ENCODE results near the gene IFT80. TPM values are rescaled to one million over a fixed set of nuclear protein-coding genes. Genes with fewer than 3 reads are reported as not detected.

Gene IFT80
- total RNA-seq, 6 experiments from 2014 or later: 6.7 to 13.7 (median 8.5) TPM

DNA sequence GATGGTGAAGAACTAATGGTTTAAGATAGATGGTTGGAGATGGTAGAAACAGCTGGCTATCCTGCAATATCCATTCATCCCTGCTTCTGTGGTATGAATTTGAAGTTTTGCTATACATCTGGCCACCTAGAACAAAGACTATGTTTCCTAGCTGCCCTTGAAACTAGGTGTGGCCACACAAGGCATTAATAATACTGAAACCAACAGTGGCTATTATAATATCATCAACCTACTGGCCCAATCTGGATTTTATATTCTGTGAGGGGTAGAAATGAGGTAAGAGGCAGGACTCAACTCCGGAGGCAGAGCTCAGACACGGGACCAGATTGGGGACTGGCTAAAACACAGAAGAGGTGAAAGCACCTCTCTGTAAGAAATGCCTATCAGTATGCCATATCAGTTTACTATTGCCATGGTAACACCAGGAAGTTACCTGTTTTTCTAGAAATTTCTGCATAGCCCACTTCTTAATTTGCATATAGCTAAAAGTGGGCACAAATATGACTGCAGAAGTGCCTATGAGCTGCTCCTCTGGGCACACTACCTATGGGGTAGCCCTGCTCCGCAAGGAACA lies 8.4 kb downstream of the IFT80 start:
- no peak overlapping the region for H3K27ac ChIP-seq
- 93% methylated on average over 3 of the region's 3 CpGs for WGBS (ENCODE audit: insufficient coverage, low coverage, low lambda C conversion rate, missing lambda C conversion rate)
- no peaks in the 10 kb centered on the region for H3K36me3 ChIP-seq
- intact Hi-C loops (cut with DNase I): no loop called here
- H3K4me1 ChIP-seq: no peaks in the 10 kb centered on the region
- H3K27me3 ChIP-seq: no peaks in the 10 kb centered on the region
- no peak for ATAC-seq
- no peaks in the 10 kb centered on the region for H3K9me3 ChIP-seq
- no peak for TF ChIP-seq POLR2A (IDR thresholded peaks at IDR 0.05)
- TF ChIP-seq, protein P1, sequence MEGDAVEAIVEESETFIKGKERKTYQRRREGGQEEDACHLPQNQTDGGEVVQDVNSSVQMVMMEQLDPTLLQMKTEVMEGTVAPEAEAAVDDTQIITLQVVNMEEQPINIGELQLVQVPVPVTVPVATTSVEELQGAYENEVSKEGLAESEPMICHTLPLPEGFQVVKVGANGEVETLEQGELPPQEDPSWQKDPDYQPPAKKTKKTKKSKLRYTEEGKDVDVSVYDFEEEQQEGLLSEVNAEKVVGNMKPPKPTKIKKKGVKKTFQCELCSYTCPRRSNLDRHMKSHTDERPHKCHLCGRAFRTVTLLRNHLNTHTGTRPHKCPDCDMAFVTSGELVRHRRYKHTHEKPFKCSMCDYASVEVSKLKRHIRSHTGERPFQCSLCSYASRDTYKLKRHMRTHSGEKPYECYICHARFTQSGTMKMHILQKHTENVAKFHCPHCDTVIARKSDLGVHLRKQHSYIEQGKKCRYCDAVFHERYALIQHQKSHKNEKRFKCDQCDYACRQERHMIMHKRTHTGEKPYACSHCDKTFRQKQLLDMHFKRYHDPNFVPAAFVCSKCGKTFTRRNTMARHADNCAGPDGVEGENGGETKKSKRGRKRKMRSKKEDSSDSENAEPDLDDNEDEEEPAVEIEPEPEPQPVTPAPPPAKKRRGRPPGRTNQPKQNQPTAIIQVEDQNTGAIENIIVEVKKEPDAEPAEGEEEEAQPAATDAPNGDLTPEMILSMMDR (IDR thresholded peaks at IDR 0.05): no peak
- H3K4me3 ChIP-seq: no peak overlapping the region
- no peak for DNase-seq

DNA sequence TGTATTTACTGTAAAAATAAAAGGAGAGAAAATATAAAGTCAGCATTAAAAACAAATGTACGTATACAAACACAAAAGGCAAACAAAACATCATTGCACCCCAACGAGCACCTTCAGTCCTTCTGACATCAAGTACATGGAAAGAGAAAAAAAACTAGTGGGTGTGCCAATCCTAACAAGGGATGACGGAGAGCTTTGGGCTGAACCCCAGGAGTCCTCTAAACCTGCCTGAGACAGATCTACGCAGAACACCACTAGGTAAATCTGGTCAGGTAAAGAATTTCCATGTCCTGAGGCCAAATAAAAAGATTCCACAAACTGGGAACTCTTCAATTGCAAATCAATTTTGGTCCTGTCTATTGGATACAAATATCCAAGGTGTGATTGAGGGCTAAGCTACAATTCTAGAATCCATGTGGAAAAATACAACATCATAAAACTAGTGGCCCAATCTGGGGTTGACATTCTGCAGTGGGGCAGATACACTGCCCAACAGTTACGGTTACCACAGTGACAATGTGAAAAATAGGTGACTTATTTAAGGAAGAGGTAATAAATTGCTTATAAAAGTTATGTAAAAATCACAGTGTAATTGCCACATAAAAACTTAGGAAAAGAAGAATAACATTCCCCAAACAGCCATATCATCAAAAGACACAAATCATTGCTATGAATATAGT lies 14.2 kb downstream of the IFT80 start:
- no peak for DNase-seq
- TF ChIP-seq, protein P1 (IDR thresholded peaks at IDR 0.05): no peak
- no peak for TF ChIP-seq POLR2A (IDR thresholded peaks at IDR 0.05)
- H3K9me3 ChIP-seq: no peaks in the 10 kb centered on the region
- H3K4me1 ChIP-seq: peaks cover 0 to 7% (median 0%) of the 10 kb centered on the region in 4 donors
- H3K4me3 ChIP-seq: no peak overlapping the region
- ATAC-seq: no peak
- no peak overlapping the region for H3K27ac ChIP-seq
- H3K36me3 ChIP-seq: no peaks in the 10 kb centered on the region
- intact Hi-C loops (cut with DNase I): no loop called here
- no peaks in the 10 kb centered on the region for H3K27me3 ChIP-seq
- 91% methylated on average over 5 of the region's 5 CpGs for WGBS (ENCODE audit: insufficient coverage, low coverage, low lambda C conversion rate, missing lambda C conversion rate)

DNA sequence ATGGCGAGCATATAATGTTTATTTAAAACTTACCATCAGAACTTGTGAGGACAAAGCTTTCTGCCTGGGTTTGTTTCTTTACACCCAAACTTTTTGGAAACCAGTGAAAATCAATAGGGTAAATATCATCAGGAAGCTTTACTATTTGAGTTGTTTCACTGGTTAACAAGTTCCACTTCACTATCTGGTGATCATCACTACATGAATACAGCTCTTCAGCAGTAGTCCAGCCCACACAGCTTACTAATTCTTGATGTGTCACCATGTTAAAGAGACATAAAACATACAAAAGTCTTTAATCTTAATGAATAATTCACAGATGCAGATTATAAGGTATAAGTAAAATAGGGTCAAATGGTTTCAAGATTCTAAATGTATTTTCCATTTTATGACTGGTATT lies 17.6 kb downstream of the IFT80 start:
- ATAC-seq (peak in 2 of 4 donors; percentile 72 to 95), DNase-seq (no peak)
- Histone ChIP-seq H3K4me1 (peaks cover 0 to 7% (median 0%) of the 10 kb centered on the region in 4 donors), H3K9me3 (no peaks in the 10 kb centered on the region), H3K4me3 (no peak overlapping the region), H3K27ac (no peak overlapping the region), H3K27me3 (no peaks in the 10 kb centered on the region), H3K36me3 (no peaks in the 10 kb centered on the region)
- 45% methylated on average over 1 of the region's 1 CpG for WGBS (ENCODE audit: insufficient coverage, low coverage, low lambda C conversion rate, missing lambda C conversion rate)
- TF ChIP-seq, protein P1 (IDR thresholded peaks at IDR 0.05): no peak
- no peak for TF ChIP-seq POLR2A (IDR thresholded peaks at IDR 0.05)
- intact Hi-C loops (cut with DNase I): no loop called here

DNA sequence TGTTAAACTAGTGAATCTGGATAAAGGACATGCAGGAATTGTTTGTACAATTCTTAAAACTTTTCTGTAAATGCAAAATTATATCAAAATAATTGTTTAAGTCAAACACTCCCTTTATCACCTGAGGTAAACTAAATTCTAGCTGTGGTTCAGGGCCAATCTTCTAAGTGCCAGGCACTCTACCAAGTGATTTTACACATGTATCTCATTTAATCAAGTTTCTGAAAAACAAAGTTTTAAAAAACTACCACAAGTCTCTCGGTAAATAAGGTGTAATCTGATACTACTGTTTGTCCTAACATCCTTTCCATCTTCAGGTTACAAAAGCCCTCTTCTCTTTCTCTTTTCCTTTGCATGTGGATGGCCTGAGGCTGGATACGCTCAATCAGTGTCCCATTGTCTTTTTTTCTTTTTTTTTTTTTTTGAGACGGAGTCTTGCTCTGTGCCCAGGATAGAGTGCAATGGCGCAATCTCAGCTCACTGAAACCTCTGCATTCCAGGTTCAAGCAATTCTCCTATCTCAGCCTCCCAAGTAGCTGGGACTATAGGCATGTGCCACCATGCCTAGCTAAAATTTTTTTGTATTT lies 19.3 kb downstream of the IFT80 start:
- Histone ChIP-seq H3K27ac (no peak overlapping the region), H3K9me3 (no peaks in the 10 kb centered on the region), H3K27me3 (no peaks in the 10 kb centered on the region), H3K4me1 (peaks cover 0 to 12% (median 4%) of the 10 kb centered on the region in 4 donors), H3K36me3 (no peaks in the 10 kb centered on the region), H3K4me3 (no peak overlapping the region)
- intact Hi-C loops (cut with DNase I): no loop called here
- 94% methylated on average over 4 of the region's 4 CpGs for WGBS (ENCODE audit: insufficient coverage, low coverage, low lambda C conversion rate, missing lambda C conversion rate)
- DNase-seq (no peak), ATAC-seq (no peak)
- TF ChIP-seq POLR2A (IDR thresholded peaks at IDR 0.05): no peak
- TF ChIP-seq, protein P1 (IDR thresholded peaks at IDR 0.05): no peak
